Esophagus (tissue), 2 donors: ENCODE results near the gene GFAP. TPM values are rescaled to one million over a fixed set of nuclear protein-coding genes. Genes with fewer than 3 reads are reported as not detected.

Experiments used
- H3K27ac ChIP-seq, 2 donors: one replicate each; pipeline ENCODE4 v1.5.1; 2013; ENCODE audit warnings: low read depth in 2 of 2, mild to moderate bottlenecking in 2 of 2, inconsistent platforms in 1 of 2, low read length in 1 of 2, moderate library complexity in 1 of 2
- H3K27me3 ChIP-seq, 2 donors: one replicate each; pipeline ENCODE4 v1.6.1; 2013; ENCODE audit warnings: low read length in 2 of 2, control low read depth in 1 of 2, mild to moderate bottlenecking in 1 of 2; ENCODE audit not compliant: insufficient read depth in 2 of 2, control insufficient read depth in 1 of 2
- H3K36me3 ChIP-seq, 2 donors: one replicate each; pipeline ENCODE4 v1.6.1; 2013; ENCODE audit warnings: low read length in 1 of 2; ENCODE audit not compliant: control insufficient read depth in 2 of 2, insufficient read depth in 2 of 2
- H3K4me1 ChIP-seq, 2 donors: one replicate each; pipeline ENCODE4 v1.6.1; 2013; ENCODE audit warnings: low read length in 1 of 2; ENCODE audit not compliant: control insufficient read depth in 2 of 2, insufficient read depth in 2 of 2
- H3K4me3 ChIP-seq, 2 donors: one replicate each; pipeline ENCODE4 v1.5.1; 2013; ENCODE audit warnings: low read length in 2 of 2, mild to moderate bottlenecking in 2 of 2, low read depth in 1 of 2, moderate library complexity in 1 of 2
- H3K9me3 ChIP-seq, 2 donors: one replicate each; pipeline ENCODE4 v1.6.1; 2013; ENCODE audit warnings: mild to moderate bottlenecking in 2 of 2, low read depth in 1 of 2, low read length in 1 of 2, moderate library complexity in 1 of 2; ENCODE audit not compliant: control insufficient read depth in 2 of 2, insufficient read depth in 1 of 2
- WGBS, 2 donors: extraction: QIAGEN DNeasy Blood & Tissue Kit; methylation state at CpG; one replicate each; pipeline ENCODE4 v1.1.7; 2013; 5-methylcytosine and 5-hydroxymethylcytosine counted together
- polyA plus RNA-seq, 2 donors: library from polyadenylated mRNA; stranded (reverse); fragments of 200-250 nt; gene quantifications; one replicate each; pipeline ENCODE4 v1.2.3, GENCODE V29; 2013
- donor health status: healthy with polysubstance abuse.
- donor health status: Bipolar disorder and iron deficiency.

The GFAP gene
- polyA plus RNA-seq, 2 donors, result 0.08 TPM; not detected in 1

GRCh38 chr17:44916781-44917241 is 1.5 kb upstream of the GFAP start:
- Histone ChIP-seq H3K9me3 (no peaks in the 10 kb centered on the region), H3K27ac (peak overlapping the region in 1 of 2 donors; percentile 6), H3K4me1 (peaks cover 4 to 12% of the 10 kb centered on the region in 2 donors), H3K4me3 (no peak overlapping the region), H3K36me3 (no peaks in the 10 kb centered on the region), H3K27me3 (peaks cover 0 to 5% of the 10 kb centered on the region in 2 donors)
- WGBS, 2 donors, result 34 to 55% methylated on average over 10 of the region's 10 CpGs

GRCh38 chr17:44915862-44916780 is 821 bp upstream of the GFAP start:
- H3K27me3 ChIP-seq, result peaks cover 3 to 5% of the 10 kb centered on the region in 2 donors
- no peaks in the 10 kb centered on the region for H3K9me3 ChIP-seq
- H3K27ac ChIP-seq, result peak overlapping the region in 1 of 2 donors; percentile 26
- 55 to 67% methylated on average over 11 of the region's 11 CpGs for WGBS, 2 donors
- H3K4me3 ChIP-seq, result no peak overlapping the region
- H3K4me1 ChIP-seq, result peaks cover 7 to 17% of the 10 kb centered on the region in 2 donors
- H3K36me3 ChIP-seq, result no peaks in the 10 kb centered on the region

GRCh38 chr17:44914698-44915271 is 515 bp downstream of the GFAP start:
- Histone ChIP-seq H3K9me3 (no peaks in the 10 kb centered on the region), H3K4me1 (peaks cover 7 to 17% of the 10 kb centered on the region in 2 donors), H3K27me3 (peaks cover 3 to 5% of the 10 kb centered on the region in 2 donors), H3K36me3 (no peaks in the 10 kb centered on the region), H3K27ac (no peak overlapping the region), H3K4me3 (no peak overlapping the region)
- 89 to 90% methylated on average over 19 of the region's 19 CpGs for WGBS, 2 donors

GRCh38 chr17:44914148-44914547 is 1.2 kb downstream of the GFAP start:
- Histone ChIP-seq H3K27me3 (peaks cover 3 to 5% of the 10 kb centered on the region in 2 donors), H3K9me3 (no peaks in the 10 kb centered on the region), H3K4me1 (peaks cover 7 to 17% of the 10 kb centered on the region in 2 donors), H3K4me3 (no peak overlapping the region), H3K27ac (no peak overlapping the region), H3K36me3 (no peaks in the 10 kb centered on the region)
- WGBS, 2 donors, result 77 to 79% methylated on average over 4 of the region's 4 CpGs

- peaks cover 7 to 17% of the 10 kb centered on the region in 2 donors for H3K4me1 ChIP-seq
- WGBS, 2 donors, result 57 to 59% methylated on average over 6 of the region's 6 CpGs
- peaks cover 3 to 5% of the 10 kb centered on the region in 2 donors for H3K27me3 ChIP-seq
- no peak overlapping the region for H3K27ac ChIP-seq
- H3K9me3 ChIP-seq, result no peaks in the 10 kb centered on the region
- H3K36me3 ChIP-seq, result no peaks in the 10 kb centered on the region
- no peak overlapping the region for H3K4me3 ChIP-seq
These were observed 1.6 kb downstream of the GFAP start for GRCh38 chr17:44913676-44914075.

GRCh38 chr17:44912763-44913544 is 2.3 kb downstream of the GFAP start:
- WGBS, 2 donors, result 88 to 91% methylated on average over 14 of the region's 14 CpGs
- peaks cover 3 to 5% of the 10 kb centered on the region in 2 donors for H3K27me3 ChIP-seq

GRCh38 chr17:44911133-44912001 is 3.9 kb downstream of the GFAP start:
- Histone ChIP-seq H3K36me3 (no peaks in the 10 kb centered on the region), H3K4me3 (peak overlapping the region in 1 of 2 donors; percentile 10), H3K27ac (no peak overlapping the region), H3K4me1 (peaks cover 3 to 5% of the 10 kb centered on the region in 2 donors), H3K27me3 (peaks cover 3 to 5% of the 10 kb centered on the region in 2 donors), H3K9me3 (no peaks in the 10 kb centered on the region)
- WGBS, 2 donors, result 16% methylated on average over 49 to 56 of the region's 56 CpGs

More at GRCh38 chr17:44912763-44913544, 2.3 kb downstream of the GFAP start:
- no peak overlapping the region for H3K4me3 ChIP-seq
- no peaks in the 10 kb centered on the region for H3K9me3 ChIP-seq
- H3K27ac ChIP-seq, result no peak overlapping the region
- H3K4me1 ChIP-seq, result peaks cover 7 to 15% of the 10 kb centered on the region in 2 donors
- no peaks in the 10 kb centered on the region for H3K36me3 ChIP-seq

- H3K27me3 ChIP-seq, result peaks cover 3 to 5% of the 10 kb centered on the region in 2 donors
- WGBS, 2 donors, result 83 to 84% methylated on average over 13 of the region's 13 CpGs
- no peaks in the 10 kb centered on the region for H3K9me3 ChIP-seq
- H3K36me3 ChIP-seq, result no peaks in the 10 kb centered on the region
- H3K27ac ChIP-seq, result no peak overlapping the region
- peaks cover 3 to 5% of the 10 kb centered on the region in 2 donors for H3K4me1 ChIP-seq
- no peak overlapping the region for H3K4me3 ChIP-seq
These were observed 4.8 kb downstream of the GFAP start for GRCh38 chr17:44910231-44911106.
